DND-41 (cell line): ENCODE data around the gene GNAS.
"Not testable (repeated sequence)": the region's sequence is repeated elsewhere in the genome, so short reads cannot be mapped to it uniquely, and the experiment has no call there.

Experiments used
- ATAC-seq: fragments of 200-7000 bp; cut with Tn5 transposase; 3 replicates; pipeline ENCODE4 v1.9.1; 2021; ENCODE audit warnings: low read depth; ENCODE audit not compliant: insufficient read depth
- DNase-seq: peaks from one replicate; pipeline ENCODE4 v3.0.0-alpha.2; 2020
- H2AFZ ChIP-seq: 2 replicates; pipeline ENCODE4 v1.6.0; 2012; ENCODE audit warnings: low read depth, low read length
- H3K27ac ChIP-seq: 2 replicates; pipeline ENCODE4 v1.5.1; 2012; ENCODE audit warnings: low read length, inconsistent platforms
- H3K27me3 ChIP-seq: fragments of 200-600 bp; sonication (generic); 2 replicates; pipeline ENCODE4 v1.6.0; 2012; ENCODE audit warnings: low read length, mild to moderate bottlenecking, inconsistent platforms; ENCODE audit not compliant: insufficient read depth, poor library complexity
- H3K36me3 ChIP-seq: 2 replicates; pipeline ENCODE4 v1.5.1; 2012; ENCODE audit warnings: low read length, inconsistent platforms; ENCODE audit not compliant: insufficient read depth
- H3K4me1 ChIP-seq: 2 replicates; pipeline ENCODE4 v1.5.1; 2012; ENCODE audit warnings: mild to moderate bottlenecking, low read length; ENCODE audit not compliant: insufficient read depth
- H3K4me2 ChIP-seq: 2 replicates; pipeline ENCODE4 v1.6.0; 2012; ENCODE audit warnings: mild to moderate bottlenecking, moderate library complexity, low read length, inconsistent platforms; ENCODE audit not compliant: insufficient read depth
- H3K4me3 ChIP-seq, 2 experiments: fragments of 200-600 bp in 1 of 2; shearing (Covaris generic) in 1 of 2; 2 replicates each; pipeline ENCODE4 v1.5.1; 2012 to 2016; ENCODE audit warnings: inconsistent platforms in 2 of 2, low read length in 2 of 2, mild to moderate bottlenecking in 2 of 2, low read depth in 1 of 2, moderate library complexity in 1 of 2
- H3K79me2 ChIP-seq: 2 replicates; pipeline ENCODE4 v1.6.0; 2012; ENCODE audit warnings: low read length, inconsistent platforms; ENCODE audit not compliant: insufficient read depth
- H3K9ac ChIP-seq: 2 replicates; pipeline ENCODE4 v1.6.0; 2012; ENCODE audit warnings: low read depth, mild to moderate bottlenecking, inconsistent platforms, low read length, moderate library complexity
- H3K9me3 ChIP-seq: 2 replicates; pipeline ENCODE4 v1.5.1; 2012; ENCODE audit warnings: low read length, moderate library complexity, mild to moderate bottlenecking, inconsistent platforms; ENCODE audit not compliant: insufficient read depth, severe bottlenecking
- H4K20me1 ChIP-seq: 2 replicates; pipeline ENCODE4 v1.6.0; 2012; ENCODE audit warnings: low read length; ENCODE audit not compliant: insufficient read depth
- EZH2 ChIP-seq: IDR thresholded peaks from 3 replicates; pipeline ENCODE4 v1.6.1; 2012; ENCODE audit warnings: borderline replicate concordance, low read depth, mild to moderate bottlenecking, moderate library complexity, low read length, inconsistent platforms; ENCODE audit not compliant: severe bottlenecking
- TF ChIP-seq, protein P1 (sequence below): IDR thresholded peaks from 2 replicates; pipeline ENCODE4 v1.5.1; 2012; ENCODE audit warnings: borderline replicate concordance, low read length, moderate library complexity, mild to moderate bottlenecking; ENCODE audit not compliant: poor library complexity, severe bottlenecking; ENCODE audit errors: extremely low read depth

Gene GNAS

GRCh38 chr20:58826271-58826670, 26.2 kb upstream of the GNAS start:
- Histone ChIP-seq H2AFZ (no peak overlapping the region), H3K27me3 (peaks cover 2% of the 10 kb centered on the region), H3K9me3 (no peaks in the 10 kb centered on the region), H3K27ac (no peak overlapping the region), H3K4me3 (no peak overlapping the region), H4K20me1 (no peaks in the 10 kb centered on the region; the same call in 1 of the 2 replicates), H3K4me1 (no peaks in the 10 kb centered on the region), H3K9ac (no peak overlapping the region), H3K79me2 (no peaks in the 10 kb centered on the region), H3K36me3 (no peaks in the 10 kb centered on the region), H3K4me2 (no peak overlapping the region)
- TF ChIP-seq, protein P1, sequence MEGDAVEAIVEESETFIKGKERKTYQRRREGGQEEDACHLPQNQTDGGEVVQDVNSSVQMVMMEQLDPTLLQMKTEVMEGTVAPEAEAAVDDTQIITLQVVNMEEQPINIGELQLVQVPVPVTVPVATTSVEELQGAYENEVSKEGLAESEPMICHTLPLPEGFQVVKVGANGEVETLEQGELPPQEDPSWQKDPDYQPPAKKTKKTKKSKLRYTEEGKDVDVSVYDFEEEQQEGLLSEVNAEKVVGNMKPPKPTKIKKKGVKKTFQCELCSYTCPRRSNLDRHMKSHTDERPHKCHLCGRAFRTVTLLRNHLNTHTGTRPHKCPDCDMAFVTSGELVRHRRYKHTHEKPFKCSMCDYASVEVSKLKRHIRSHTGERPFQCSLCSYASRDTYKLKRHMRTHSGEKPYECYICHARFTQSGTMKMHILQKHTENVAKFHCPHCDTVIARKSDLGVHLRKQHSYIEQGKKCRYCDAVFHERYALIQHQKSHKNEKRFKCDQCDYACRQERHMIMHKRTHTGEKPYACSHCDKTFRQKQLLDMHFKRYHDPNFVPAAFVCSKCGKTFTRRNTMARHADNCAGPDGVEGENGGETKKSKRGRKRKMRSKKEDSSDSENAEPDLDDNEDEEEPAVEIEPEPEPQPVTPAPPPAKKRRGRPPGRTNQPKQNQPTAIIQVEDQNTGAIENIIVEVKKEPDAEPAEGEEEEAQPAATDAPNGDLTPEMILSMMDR = no peak
- no peak for TF ChIP-seq EZH2
- DNase-seq (no peak), ATAC-seq (no peak)

DNA sequence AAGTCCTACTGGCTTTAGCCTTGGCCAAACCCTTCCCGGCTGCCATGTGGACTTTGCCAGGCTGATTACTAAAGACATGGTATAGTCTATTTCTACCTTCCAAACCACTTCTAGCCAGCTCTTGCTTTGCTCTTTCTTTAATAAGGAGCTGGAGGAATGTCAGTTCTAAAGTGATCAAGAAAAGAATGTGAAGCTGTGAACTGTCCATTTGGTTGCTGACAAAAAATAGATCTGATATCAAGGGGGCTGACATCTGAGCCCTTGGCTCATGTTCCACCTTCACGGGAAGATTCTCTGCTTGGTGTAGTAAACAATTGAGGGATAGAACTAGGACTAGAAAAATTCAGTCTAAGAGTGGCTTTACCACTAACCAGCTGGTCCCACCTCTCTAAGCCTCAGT, 24.4 kb upstream of the GNAS start:
- DNase-seq (no peak), ATAC-seq (no peak)
- Histone ChIP-seq H3K9me3 (no peaks in the 10 kb centered on the region), H3K4me1 (no peaks in the 10 kb centered on the region), H3K27ac (no peak overlapping the region), H3K79me2 (no peaks in the 10 kb centered on the region), H4K20me1 (no peaks in the 10 kb centered on the region; the same call in 1 of the 2 replicates), H3K27me3 (peaks cover 13% of the 10 kb centered on the region), H3K36me3 (no peaks in the 10 kb centered on the region), H3K4me2 (no peak overlapping the region), H3K4me3 (no peak overlapping the region), H3K9ac (no peak overlapping the region), H2AFZ (no peak overlapping the region)
- TF ChIP-seq, protein P1 = no peak
- TF ChIP-seq EZH2 = no peak

DNA sequence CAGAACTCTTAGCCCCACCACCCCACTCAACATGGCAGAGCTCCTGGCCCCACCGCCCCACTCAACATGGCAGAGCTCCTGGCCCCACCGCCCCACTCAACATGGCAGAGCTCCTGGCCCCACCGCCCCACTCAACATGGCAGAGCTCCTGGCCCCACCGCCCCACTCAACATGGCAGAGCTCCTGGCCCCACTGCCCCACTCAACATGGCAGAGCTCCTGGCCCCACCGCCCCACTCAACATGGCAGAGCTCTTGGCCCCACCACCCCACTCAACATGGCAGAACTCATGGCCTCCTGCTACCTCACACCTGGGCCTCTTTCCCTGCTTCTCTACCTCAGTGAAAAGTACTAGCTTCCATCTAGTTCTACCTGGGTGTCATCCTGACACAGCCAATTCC, 23.7 kb upstream of the GNAS start:
- not testable (repeated sequence) for H3K9ac ChIP-seq, H4K20me1 ChIP-seq, H3K4me3 ChIP-seq, DNase-seq, H3K9me3 ChIP-seq, H3K4me2 ChIP-seq, H3K27ac ChIP-seq, H3K36me3 ChIP-seq, H3K79me2 ChIP-seq, ATAC-seq, H2AFZ ChIP-seq, H3K4me1 ChIP-seq
- peaks cover 19% of the 10 kb centered on the region for H3K27me3 ChIP-seq

DNA sequence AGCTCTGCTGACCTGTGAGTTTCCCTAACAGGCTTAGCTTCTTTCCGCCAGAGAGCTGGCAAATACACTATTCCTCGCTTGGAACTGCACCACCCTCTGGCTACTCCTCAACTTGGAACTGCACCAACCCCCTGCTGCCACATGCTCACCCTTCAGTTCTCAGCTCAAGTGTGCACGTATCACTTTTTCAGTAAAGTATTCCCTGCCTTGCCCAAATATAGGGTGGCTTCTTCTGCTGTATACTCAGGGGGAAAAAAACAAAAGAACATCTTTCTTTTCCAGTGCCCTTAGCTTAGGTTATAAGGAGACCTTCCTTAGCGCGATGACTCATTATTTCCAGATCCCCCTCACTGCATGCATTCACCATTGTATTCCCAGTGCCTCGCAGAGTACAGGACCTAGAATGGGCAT, 23.0 kb upstream of the GNAS start:
- Histone ChIP-seq H3K36me3 (no peaks in the 10 kb centered on the region), H3K27ac (no peak overlapping the region), H3K9me3 (no peaks in the 10 kb centered on the region), H3K4me2 (no peak overlapping the region), H3K4me1 (no peaks in the 10 kb centered on the region), H3K27me3 (peaks cover 21% of the 10 kb centered on the region), H2AFZ (no peak overlapping the region), H3K9ac (no peak overlapping the region), H4K20me1 (no peaks in the 10 kb centered on the region; the same call in 1 of the 2 replicates), H3K79me2 (no peaks in the 10 kb centered on the region), H3K4me3 (no peak overlapping the region)
- TF ChIP-seq, protein P1 = no peak
- DNase-seq (no peak), ATAC-seq (no peak)
